ENCODE results near the gene STARD4.

STARD4 gene

GRCh38 chr5:111453295-111453694 is 59.0 kb downstream of the STARD4 start:
- Histone ChIP-seq H3K4me3 (ENCODE audit: low read length in 2 of 2) (no peak overlapping the region), H3K36me3 (ENCODE audit: control insufficient read depth in 2 of 2, insufficient read depth in 2 of 2, low read length in 2 of 2) (no peaks in the 10 kb centered on the region), H3K27ac (ENCODE audit: low read depth in 2 of 2, low read length in 2 of 2) (no peak overlapping the region), H3K9me3 (ENCODE audit: control insufficient read depth in 2 of 2, low read length in 2 of 2) (no peaks in the 10 kb centered on the region), H3K27me3 (ENCODE audit: control insufficient read depth in 2 of 2, insufficient read depth in 2 of 2, low read length in 2 of 2) (no peaks in the 10 kb centered on the region), H3K4me1 (ENCODE audit: control insufficient read depth in 2 of 2, insufficient read depth in 2 of 2, low read length in 2 of 2) (no peaks in the 10 kb centered on the region), H3K9ac (ENCODE audit: low read depth in 1 of 2, low read length in 2 of 2) (no peak overlapping the region)

GRCh38 chr5:111447822-111448221 is 64.5 kb downstream of the STARD4 start:
- no peaks in the 10 kb centered on the region for H3K4me1 ChIP-seq (ENCODE audit: control insufficient read depth in 2 of 2, insufficient read depth in 2 of 2, low read length in 2 of 2)
- H3K27ac ChIP-seq (ENCODE audit: low read depth in 2 of 2, low read length in 2 of 2): no peak overlapping the region
- no peaks in the 10 kb centered on the region for H3K27me3 ChIP-seq (ENCODE audit: control insufficient read depth in 2 of 2, insufficient read depth in 2 of 2, low read length in 2 of 2)
- no peak overlapping the region for H3K9ac ChIP-seq (ENCODE audit: low read depth in 1 of 2, low read length in 2 of 2)
- H3K36me3 ChIP-seq (ENCODE audit: control insufficient read depth in 2 of 2, insufficient read depth in 2 of 2, low read length in 2 of 2): no peaks in the 10 kb centered on the region
- H3K4me3 ChIP-seq (ENCODE audit: low read length in 2 of 2): no peak overlapping the region
- no peaks in the 10 kb centered on the region for H3K9me3 ChIP-seq (ENCODE audit: control insufficient read depth in 2 of 2, low read length in 2 of 2)

GRCh38 chr5:111447099-111447498 is 65.2 kb downstream of the STARD4 start:
- Histone ChIP-seq H3K27me3 (ENCODE audit: control insufficient read depth in 2 of 2, insufficient read depth in 2 of 2, low read length in 2 of 2) (no peaks in the 10 kb centered on the region), H3K9me3 (ENCODE audit: control insufficient read depth in 2 of 2, low read length in 2 of 2) (no peaks in the 10 kb centered on the region), H3K9ac (ENCODE audit: low read depth in 1 of 2, low read length in 2 of 2) (no peak overlapping the region), H3K27ac (ENCODE audit: low read depth in 2 of 2, low read length in 2 of 2) (no peak overlapping the region), H3K36me3 (ENCODE audit: control insufficient read depth in 2 of 2, insufficient read depth in 2 of 2, low read length in 2 of 2) (no peaks in the 10 kb centered on the region), H3K4me3 (ENCODE audit: low read length in 2 of 2) (no peak overlapping the region), H3K4me1 (ENCODE audit: control insufficient read depth in 2 of 2, insufficient read depth in 2 of 2, low read length in 2 of 2) (no peaks in the 10 kb centered on the region)
